ENCODE data around the gene AMOT.

AMOT gene

DNA sequence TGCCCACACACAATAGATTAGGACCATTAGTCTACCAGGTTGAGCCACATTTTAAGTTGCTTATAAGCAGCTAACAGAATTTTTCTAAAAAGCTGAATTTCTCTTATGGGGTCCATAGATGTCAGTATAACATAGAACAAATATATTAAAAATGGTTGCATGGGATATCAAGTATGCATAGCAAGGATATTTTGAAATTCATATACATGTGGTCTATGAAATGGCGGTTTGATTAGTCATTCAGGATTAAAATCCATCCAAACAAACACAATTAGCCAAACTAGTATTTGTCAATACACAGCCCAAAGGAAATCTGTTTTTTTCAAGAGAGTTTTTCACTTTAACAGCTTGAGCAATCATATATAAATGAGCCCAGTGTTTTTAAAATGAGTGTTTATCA, 33.5 kb upstream of the AMOT start:
- TF ChIP-seq FOXP2 (optimal IDR thresholded peaks at IDR 0.05; ENCODE audit: borderline replicate concordance, extremely low read depth, extremely low read length, insufficient read depth) (no peak), SIN3A (IDR thresholded peaks at IDR 0.05; ENCODE audit: borderline replicate concordance, insufficient read depth, low read length) (no peak), TAF1 (IDR thresholded peaks at IDR 0.05; ENCODE audit: borderline replicate concordance, insufficient read depth, low read length) (no peak), POLR2AphosphoS5 (IDR thresholded peaks at IDR 0.05; ENCODE audit: low read depth, low read length) (no peak)
- TF ChIP-seq, protein P1, sequence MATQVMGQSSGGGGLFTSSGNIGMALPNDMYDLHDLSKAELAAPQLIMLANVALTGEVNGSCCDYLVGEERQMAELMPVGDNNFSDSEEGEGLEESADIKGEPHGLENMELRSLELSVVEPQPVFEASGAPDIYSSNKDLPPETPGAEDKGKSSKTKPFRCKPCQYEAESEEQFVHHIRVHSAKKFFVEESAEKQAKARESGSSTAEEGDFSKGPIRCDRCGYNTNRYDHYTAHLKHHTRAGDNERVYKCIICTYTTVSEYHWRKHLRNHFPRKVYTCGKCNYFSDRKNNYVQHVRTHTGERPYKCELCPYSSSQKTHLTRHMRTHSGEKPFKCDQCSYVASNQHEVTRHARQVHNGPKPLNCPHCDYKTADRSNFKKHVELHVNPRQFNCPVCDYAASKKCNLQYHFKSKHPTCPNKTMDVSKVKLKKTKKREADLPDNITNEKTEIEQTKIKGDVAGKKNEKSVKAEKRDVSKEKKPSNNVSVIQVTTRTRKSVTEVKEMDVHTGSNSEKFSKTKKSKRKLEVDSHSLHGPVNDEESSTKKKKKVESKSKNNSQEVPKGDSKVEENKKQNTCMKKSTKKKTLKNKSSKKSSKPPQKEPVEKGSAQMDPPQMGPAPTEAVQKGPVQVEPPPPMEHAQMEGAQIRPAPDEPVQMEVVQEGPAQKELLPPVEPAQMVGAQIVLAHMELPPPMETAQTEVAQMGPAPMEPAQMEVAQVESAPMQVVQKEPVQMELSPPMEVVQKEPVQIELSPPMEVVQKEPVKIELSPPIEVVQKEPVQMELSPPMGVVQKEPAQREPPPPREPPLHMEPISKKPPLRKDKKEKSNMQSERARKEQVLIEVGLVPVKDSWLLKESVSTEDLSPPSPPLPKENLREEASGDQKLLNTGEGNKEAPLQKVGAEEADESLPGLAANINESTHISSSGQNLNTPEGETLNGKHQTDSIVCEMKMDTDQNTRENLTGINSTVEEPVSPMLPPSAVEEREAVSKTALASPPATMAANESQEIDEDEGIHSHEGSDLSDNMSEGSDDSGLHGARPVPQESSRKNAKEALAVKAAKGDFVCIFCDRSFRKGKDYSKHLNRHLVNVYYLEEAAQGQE (IDR thresholded peaks at IDR 0.05; ENCODE audit: insufficient read depth in 1 of 2, low read depth in 2 of 2, low read length in 2 of 2), result no peak

DNA sequence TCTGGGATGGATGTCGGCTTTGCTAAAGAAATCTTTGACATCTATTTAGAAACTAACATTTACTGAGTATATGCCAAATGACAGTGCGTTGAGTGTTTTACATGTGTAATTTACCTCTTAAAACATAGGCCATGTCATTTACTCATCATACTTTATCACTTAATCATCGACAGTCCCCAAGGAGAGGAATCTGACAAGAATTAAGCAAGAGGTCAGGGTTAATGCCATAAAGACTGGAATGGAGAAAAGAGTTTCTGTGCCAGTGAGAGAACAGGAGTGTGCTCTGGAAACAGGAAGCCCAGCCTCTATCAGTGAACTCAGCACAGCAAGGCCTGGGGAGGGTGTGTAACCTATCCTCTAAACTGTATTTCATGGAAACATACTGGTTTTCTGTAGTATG, 28.0 kb upstream of the AMOT start:
- TF ChIP-seq POLR2AphosphoS5 (IDR thresholded peaks at IDR 0.05; ENCODE audit: low read depth, low read length) (no peak), FOXP2 (optimal IDR thresholded peaks at IDR 0.05; ENCODE audit: borderline replicate concordance, extremely low read depth, extremely low read length, insufficient read depth) (no peak), SIN3A (IDR thresholded peaks at IDR 0.05; ENCODE audit: borderline replicate concordance, insufficient read depth, low read length) (no peak), TAF1 (IDR thresholded peaks at IDR 0.05; ENCODE audit: borderline replicate concordance, insufficient read depth, low read length) (no peak)
- TF ChIP-seq, protein P1 (IDR thresholded peaks at IDR 0.05; ENCODE audit: insufficient read depth in 1 of 2, low read depth in 2 of 2, low read length in 2 of 2), result no peak

DNA sequence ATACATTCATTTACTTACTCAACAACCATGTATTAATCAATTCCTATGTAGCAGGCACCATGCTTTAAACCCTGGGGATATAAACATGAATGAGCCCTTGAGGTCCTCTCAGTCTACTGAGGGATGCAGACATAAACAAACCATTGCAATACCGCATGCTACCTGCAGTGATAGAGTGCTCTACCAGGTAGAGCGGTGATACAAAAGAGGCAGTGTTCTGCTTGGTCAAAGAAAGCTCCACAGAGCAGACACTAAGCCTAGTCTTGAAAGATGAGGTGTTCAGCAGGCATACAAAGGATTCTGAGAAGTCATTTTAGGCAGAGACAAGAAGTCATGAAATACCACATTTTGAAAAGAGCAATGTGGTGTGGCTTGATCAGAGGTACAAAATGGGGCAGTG, 26.9 kb upstream of the AMOT start:
- TF ChIP-seq SIN3A (IDR thresholded peaks at IDR 0.05; ENCODE audit: borderline replicate concordance, insufficient read depth, low read length) (no peak), POLR2AphosphoS5 (IDR thresholded peaks at IDR 0.05; ENCODE audit: low read depth, low read length) (no peak), TAF1 (IDR thresholded peaks at IDR 0.05; ENCODE audit: borderline replicate concordance, insufficient read depth, low read length) (no peak), FOXP2 (optimal IDR thresholded peaks at IDR 0.05; ENCODE audit: borderline replicate concordance, extremely low read depth, extremely low read length, insufficient read depth) (no peak)
- TF ChIP-seq, protein P1 (IDR thresholded peaks at IDR 0.05; ENCODE audit: insufficient read depth in 1 of 2, low read depth in 2 of 2, low read length in 2 of 2), result no peak

DNA sequence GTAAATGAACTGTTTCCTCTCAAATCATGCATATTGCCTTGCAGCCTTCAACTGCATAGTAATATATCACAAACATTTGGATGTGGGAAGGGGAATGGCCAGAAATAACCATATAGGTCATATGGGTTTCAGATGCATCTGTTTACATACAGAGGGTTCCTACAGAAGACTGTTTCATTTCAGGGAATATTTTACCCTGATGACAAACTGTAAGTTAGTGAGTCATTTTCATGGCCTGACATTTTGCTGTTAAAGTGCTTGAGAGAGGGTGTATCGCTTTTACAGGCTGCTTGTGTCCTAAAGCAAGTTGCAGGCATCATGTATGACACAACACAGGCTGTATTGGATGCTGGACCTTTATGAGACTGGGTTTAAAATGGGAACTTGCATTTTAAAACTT, 25.5 kb upstream of the AMOT start:
- no peak for TF ChIP-seq FOXP2 (optimal IDR thresholded peaks at IDR 0.05; ENCODE audit: borderline replicate concordance, extremely low read depth, extremely low read length, insufficient read depth)
- TF ChIP-seq, protein P1 (IDR thresholded peaks at IDR 0.05; ENCODE audit: insufficient read depth in 1 of 2, low read depth in 2 of 2, low read length in 2 of 2), result no peak
- TF ChIP-seq SIN3A (IDR thresholded peaks at IDR 0.05; ENCODE audit: borderline replicate concordance, insufficient read depth, low read length), result no peak
- TF ChIP-seq TAF1 (IDR thresholded peaks at IDR 0.05; ENCODE audit: borderline replicate concordance, insufficient read depth, low read length), result no peak
- TF ChIP-seq POLR2AphosphoS5 (IDR thresholded peaks at IDR 0.05; ENCODE audit: low read depth, low read length), result no peak

Data from PFSK-1 (cell line).